Measurements from ENCODE around the gene OBSL1. TPM values are rescaled to one million over a fixed set of nuclear protein-coding genes. Genes with fewer than 3 reads are reported as not detected.

Gene OBSL1
- total and polyA plus RNA-seq, 2 experiments from 2014 or later, result 13.8 to 68.7 TPM

DNA sequence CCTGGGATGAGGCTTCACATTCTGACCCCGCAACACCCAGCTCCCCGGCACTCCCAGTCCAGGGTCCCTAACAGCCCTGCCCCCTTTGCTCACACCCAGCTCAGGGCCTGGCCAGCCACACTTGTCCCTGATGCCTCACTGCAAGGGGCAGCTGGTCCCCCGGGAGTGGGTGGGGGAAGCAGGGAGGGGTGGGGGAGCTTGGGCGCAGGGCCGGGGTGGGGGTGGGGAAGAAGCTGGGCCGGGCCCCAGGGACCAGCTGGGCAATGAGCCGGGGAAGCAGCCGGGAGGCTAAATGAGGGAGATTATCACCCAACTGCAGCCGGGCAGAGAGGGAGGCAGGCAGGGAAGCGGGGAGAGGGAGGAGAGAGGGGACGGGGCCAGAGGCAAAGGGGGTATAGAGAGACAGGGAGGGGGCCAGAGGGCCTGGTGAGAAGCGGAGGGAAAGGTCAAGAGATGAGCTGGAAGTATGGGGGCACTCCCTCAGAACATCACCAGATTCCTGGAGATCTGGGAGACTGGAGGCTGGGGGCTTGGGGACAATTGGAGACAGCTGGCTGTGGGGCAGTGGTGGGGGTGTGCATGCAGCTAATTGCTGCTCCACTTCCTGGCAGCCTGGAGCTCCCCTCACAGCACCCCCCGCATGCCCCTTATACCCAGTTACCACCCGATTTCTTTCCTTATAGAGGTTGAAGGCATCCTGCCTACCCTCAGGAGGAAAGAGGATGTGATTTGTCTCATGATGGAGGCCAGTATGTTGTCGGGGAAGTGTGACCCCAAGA, 59.6 kb downstream of the OBSL1 start:
- Histone ChIP-seq H3K36me3 (ENCODE audit: low read depth) (no peaks in the 10 kb centered on the region), H3K79me2 (ENCODE audit: insufficient read depth) (no peaks in the 10 kb centered on the region), H3K27ac (no peak overlapping the region), H3F3A (ENCODE audit: insufficient read depth) (no peaks in the 10 kb centered on the region), H3K9me3 (ENCODE audit: low read depth) (no peaks in the 10 kb centered on the region), H3K9ac (no peak overlapping the region), H3K4me3 (no peak overlapping the region), H3K4me1 (ENCODE audit: insufficient read depth) (peaks cover 13% of the 10 kb centered on the region), H3K4me2 (ENCODE audit: unreplicated experiment) (no peak overlapping the region), H4K20me1 (ENCODE audit: insufficient read depth) (no peaks in the 10 kb centered on the region), H2AFZ (no peak overlapping the region), H3K27me3 (replicated peaks; ENCODE audit: insufficient read depth) (peaks cover 17% of the 10 kb centered on the region), H3K9me2 (ENCODE audit: insufficient read depth) (no peaks in the 10 kb centered on the region)
- TF ChIP-seq EZH2 (IDR thresholded peaks at IDR 0.05; ENCODE audit: insufficient read depth, poor library complexity, severe bottlenecking), result no peak
- TF ChIP-seq EZH2phosphoT487 (IDR thresholded peaks at IDR 0.05; ENCODE audit: insufficient read depth, low read depth), result no peak
- WGBS, 2 experiments (ENCODE audit: low coverage in 1 of 2, low lambda C conversion rate in 2 of 2, missing lambda C conversion rate in 2 of 2), result 34 to 38% methylated on average over 8 to 15 of the region's 15 CpGs
- no peak for DNase-seq
- in situ Hi-C loops (cut with MboI), result no loop called here

- peak overlapping the region; percentile 71 for H3K4me2 ChIP-seq (ENCODE audit: unreplicated experiment)
- no peaks in the 10 kb centered on the region for H4K20me1 ChIP-seq (ENCODE audit: insufficient read depth)
- no peak overlapping the region for H3K4me3 ChIP-seq
- no peak for DNase-seq
- no peak overlapping the region for H2AFZ ChIP-seq
- H3K9ac ChIP-seq, result no peak overlapping the region
- no peaks in the 10 kb centered on the region for H3K9me3 ChIP-seq (ENCODE audit: low read depth)
- in situ Hi-C loops (cut with MboI), result no loop called here
- no peaks in the 10 kb centered on the region for H3K79me2 ChIP-seq (ENCODE audit: insufficient read depth)
- H3K27me3 ChIP-seq (replicated peaks; ENCODE audit: insufficient read depth), result peaks cover 17% of the 10 kb centered on the region
- TF ChIP-seq EZH2phosphoT487 (IDR thresholded peaks at IDR 0.05; ENCODE audit: insufficient read depth, low read depth) (no peak), EZH2 (IDR thresholded peaks at IDR 0.05; ENCODE audit: insufficient read depth, poor library complexity, severe bottlenecking) (no peak)
- peaks cover 13% of the 10 kb centered on the region for H3K4me1 ChIP-seq (ENCODE audit: insufficient read depth)
- WGBS, 2 experiments (ENCODE audit: low coverage in 1 of 2, low lambda C conversion rate in 2 of 2, missing lambda C conversion rate in 2 of 2), result 21 to 22% methylated on average over 5 to 22 of the region's 22 CpGs
- H3K27ac ChIP-seq, result no peak overlapping the region
- no peaks in the 10 kb centered on the region for H3F3A ChIP-seq (ENCODE audit: insufficient read depth)
- H3K36me3 ChIP-seq (ENCODE audit: low read depth), result no peaks in the 10 kb centered on the region
- no peaks in the 10 kb centered on the region for H3K9me2 ChIP-seq (ENCODE audit: insufficient read depth)
Measured at GRCh38 chr2:219510512-219511135, 60.7 kb downstream of the OBSL1 start.

DNA sequence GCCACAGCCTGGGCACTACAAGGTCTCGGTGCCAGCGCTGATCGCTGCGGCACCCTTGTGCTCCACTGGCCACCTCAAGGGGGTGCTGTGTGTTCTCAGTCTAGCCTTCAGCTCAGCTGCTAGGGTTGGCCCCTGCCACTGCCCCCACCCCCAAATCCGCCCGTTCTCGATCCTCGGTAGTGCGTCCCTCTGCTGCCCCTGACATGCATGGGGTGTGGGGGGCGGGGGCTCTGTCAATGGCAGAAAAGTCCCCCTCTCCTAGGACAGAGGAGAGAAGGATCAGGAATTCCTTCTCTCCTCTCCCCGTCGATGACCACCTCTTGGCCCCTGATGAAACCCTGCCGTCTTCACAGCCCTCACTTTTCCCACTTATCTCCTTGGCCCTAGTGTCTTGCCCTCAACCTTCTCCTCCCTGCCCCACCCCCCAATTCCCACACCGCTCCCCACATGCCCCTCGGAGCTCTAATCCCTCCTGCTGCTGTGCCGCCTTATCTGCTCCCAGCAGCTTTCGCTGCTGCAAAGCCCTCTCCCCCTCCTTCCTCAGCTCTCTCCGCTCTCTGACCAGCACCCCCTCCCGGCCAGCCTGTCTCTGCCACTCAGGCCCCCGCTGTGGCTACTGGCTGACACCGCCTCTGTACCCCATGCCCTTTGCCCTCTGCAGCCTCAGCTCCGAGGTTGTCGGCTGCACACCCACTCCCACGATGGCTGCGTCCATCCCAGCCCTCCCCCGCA, 61.4 kb downstream of the OBSL1 start:
- peaks cover 17% of the 10 kb centered on the region for H3K27me3 ChIP-seq (replicated peaks; ENCODE audit: insufficient read depth)
- no peaks in the 10 kb centered on the region for H3F3A ChIP-seq (ENCODE audit: insufficient read depth)
- H3K79me2 ChIP-seq (ENCODE audit: insufficient read depth), result no peaks in the 10 kb centered on the region
- no peaks in the 10 kb centered on the region for H3K9me2 ChIP-seq (ENCODE audit: insufficient read depth)
- no peak for TF ChIP-seq EZH2phosphoT487 (IDR thresholded peaks at IDR 0.05; ENCODE audit: insufficient read depth, low read depth)
- TF ChIP-seq EZH2 (IDR thresholded peaks at IDR 0.05; ENCODE audit: insufficient read depth, poor library complexity, severe bottlenecking), result no peak
- no peaks in the 10 kb centered on the region for H3K36me3 ChIP-seq (ENCODE audit: low read depth)
- WGBS, 2 experiments (ENCODE audit: low coverage in 1 of 2, low lambda C conversion rate in 2 of 2, missing lambda C conversion rate in 2 of 2), result 4% methylated on average over 24 to 26 of the region's 26 CpGs
- H3K4me1 ChIP-seq (ENCODE audit: insufficient read depth), result peaks cover 13% of the 10 kb centered on the region
- H4K20me1 ChIP-seq (ENCODE audit: insufficient read depth), result no peaks in the 10 kb centered on the region
- peak; percentile 79 for DNase-seq
- peak overlapping the region; percentile 71 for H3K4me2 ChIP-seq (ENCODE audit: unreplicated experiment)
- peak overlapping the region; percentile 56 for H3K4me3 ChIP-seq
- no peak overlapping the region for H2AFZ ChIP-seq
- no peaks in the 10 kb centered on the region for H3K9me3 ChIP-seq (ENCODE audit: low read depth)
- H3K27ac ChIP-seq, result no peak overlapping the region
- H3K9ac ChIP-seq, result no peak overlapping the region
- in situ Hi-C loops (cut with MboI), result no loop called here

DNA sequence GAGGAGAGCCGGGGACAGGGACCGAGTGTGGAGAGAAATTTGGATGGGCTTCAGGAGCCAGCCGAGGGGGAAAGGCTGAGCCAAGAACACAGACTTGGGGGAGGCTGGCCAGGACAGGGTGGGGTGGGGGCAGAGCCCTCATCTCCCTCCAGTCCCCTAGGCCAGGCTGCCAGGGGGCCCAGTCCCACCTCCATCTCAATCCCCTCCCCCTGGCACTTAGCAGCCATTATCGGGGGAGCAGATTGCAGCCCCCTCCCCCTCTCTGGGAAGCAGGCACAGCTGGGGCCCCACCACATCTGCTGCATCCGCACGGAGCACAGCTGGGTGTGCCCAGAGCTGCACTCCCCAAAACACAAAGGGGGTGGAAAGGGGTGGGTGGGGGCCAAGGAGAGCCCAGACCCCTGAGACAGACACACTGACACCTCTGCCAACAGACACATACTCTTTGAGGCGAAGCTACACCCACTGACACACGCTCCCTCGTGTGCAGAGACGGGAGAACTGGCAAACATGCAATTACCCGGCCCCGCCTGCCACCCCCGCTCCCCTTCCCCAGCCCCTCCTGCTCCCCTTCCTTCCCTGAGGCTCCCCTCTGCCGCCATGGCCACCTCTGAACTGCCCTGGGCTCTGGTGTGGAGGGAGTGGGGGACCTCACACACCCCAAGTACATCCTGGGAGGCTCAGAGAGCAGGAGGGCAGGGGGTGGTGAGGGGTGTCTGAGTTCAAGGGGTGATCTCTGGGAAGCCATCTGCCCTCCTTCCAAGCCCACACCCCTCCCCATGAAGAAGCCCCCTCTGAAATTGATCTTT, 62.2 kb downstream of the OBSL1 start:
- no peaks in the 10 kb centered on the region for H4K20me1 ChIP-seq (ENCODE audit: insufficient read depth)
- H3K9me3 ChIP-seq (ENCODE audit: low read depth), result no peaks in the 10 kb centered on the region
- peaks cover 13% of the 10 kb centered on the region for H3K4me1 ChIP-seq (ENCODE audit: insufficient read depth)
- peak; percentile 56 for DNase-seq
- peak overlapping the region; percentile 56 for H3K4me3 ChIP-seq
- no peak overlapping the region for H3K9ac ChIP-seq
- 11 to 13% methylated on average over 4 to 14 of the region's 14 CpGs for WGBS, 2 experiments (ENCODE audit: low coverage in 1 of 2, low lambda C conversion rate in 2 of 2, missing lambda C conversion rate in 2 of 2)
- H3K27me3 ChIP-seq (replicated peaks; ENCODE audit: insufficient read depth), result peaks cover 15% of the 10 kb centered on the region
- H3F3A ChIP-seq (ENCODE audit: insufficient read depth), result no peaks in the 10 kb centered on the region
- no peak for TF ChIP-seq EZH2 (IDR thresholded peaks at IDR 0.05; ENCODE audit: insufficient read depth, poor library complexity, severe bottlenecking)
- H3K4me2 ChIP-seq (ENCODE audit: unreplicated experiment), result peak overlapping the region; percentile 71
- no peaks in the 10 kb centered on the region for H3K9me2 ChIP-seq (ENCODE audit: insufficient read depth)
- no peak overlapping the region for H3K27ac ChIP-seq
- in situ Hi-C loops (cut with MboI), result no loop called here
- H2AFZ ChIP-seq, result no peak overlapping the region
- H3K36me3 ChIP-seq (ENCODE audit: low read depth), result no peaks in the 10 kb centered on the region
- H3K79me2 ChIP-seq (ENCODE audit: insufficient read depth), result no peaks in the 10 kb centered on the region

Measured in GM23248 (cell line).